Measurements from ENCODE around the gene WDR46.

GRCh38 chr6:33298773-33299236 is 9.8 kb upstream of the WDR46 start, which contains the start of gene RGL2:
- TF ChIP-seq CTCF (IDR thresholded peaks at IDR 0.05 in 8 of 11, conservative IDR thresholded peaks at IDR 0.05 in 3 of 11) (no peak), POLR2A (IDR thresholded peaks at IDR 0.05) (no peak)

Data from spleen (tissue), 7 donors.